NCI-H82 (cell line): Measurements from ENCODE around the gene DCAF12L1.
A peak's percentile ranks its signal among the peaks of the same experiment; 100 is the strongest.

Source experiments
- DNase-seq: peaks from one replicate; lab custom pipeline; 2025; lab: John Stamatoyannopoulos, UW

DCAF12L1 gene

GRCh38 chrX:126552313-126553022 is at the start of gene DCAF12L1:
TSS of gene DCAF12L1 (minus strand) at chrX:126552814. CDS start at chrX:126552608, 206 bp downstream.
- peak; percentile 43 for DNase-seq

GRCh38 chrX:126580877-126581276 is 28.3 kb upstream of the DCAF12L1 start:
- DNase-seq = no peak

- DNase-seq = no peak
These were observed 23.3 kb upstream of the DCAF12L1 start for GRCh38 chrX:126575911-126576310.

- DNase-seq = no peak
These were observed 4.5 kb upstream of the DCAF12L1 start for GRCh38 chrX:126557151-126557550.

GRCh38 chrX:126551725-126552312 is 795 bp downstream of the DCAF12L1 start:
- DNase-seq = no peak

- no peak for DNase-seq
These were observed 1.3 kb downstream of the DCAF12L1 start for GRCh38 chrX:126551306-126551705.

- no peak for DNase-seq
These were observed 1.8 kb downstream of the DCAF12L1 start for GRCh38 chrX:126550816-126551215.

GRCh38 chrX:126509923-126510322 is 42.7 kb downstream of the DCAF12L1 start:
- DNase-seq = no peak
